Body of pancreas (tissue), 4 donors: ENCODE data around the gene CDH22.

Experiments
- CTCF ChIP-seq, 7 experiments: fragments of 450-650 bp in 4 of 7; fragments of 200-600 bp in 3 of 7; sonication (generic) in 3 of 7; IDR thresholded peaks; one replicate each; pipeline ENCODE4 v1.5.1; 2016 to 2019; ENCODE audit warnings: antibody characterized with exemption in 7 of 7
- POLR2A ChIP-seq, 3 donors: fragments of 450-650 bp; IDR thresholded peaks; one replicate each; pipeline ENCODE4 v1.6.1; 2016; ENCODE audit warnings: antibody characterized with exemption in 3 of 3, mild to moderate bottlenecking in 2 of 3

GRCh38 chr20:46333161-46333991 lies 25.1 kb upstream of the CDH22 start:
- TF ChIP-seq CTCF (IDR thresholded peaks at IDR 0.05) (no peak), POLR2A (IDR thresholded peaks at IDR 0.05) (no peak)
